Globus pallidus (tissue), 1 donor: ENCODE measurements around the gene ABLIM2.
A peak's percentile ranks its signal among the peaks of the same experiment; 100 is the strongest.

Experiments used
- DNase-seq: peaks from one replicate; pipeline ENCODE4 v3.0.0-alpha.2; 2015; ENCODE audit warnings: low spot score

Gene ABLIM2

DNA sequence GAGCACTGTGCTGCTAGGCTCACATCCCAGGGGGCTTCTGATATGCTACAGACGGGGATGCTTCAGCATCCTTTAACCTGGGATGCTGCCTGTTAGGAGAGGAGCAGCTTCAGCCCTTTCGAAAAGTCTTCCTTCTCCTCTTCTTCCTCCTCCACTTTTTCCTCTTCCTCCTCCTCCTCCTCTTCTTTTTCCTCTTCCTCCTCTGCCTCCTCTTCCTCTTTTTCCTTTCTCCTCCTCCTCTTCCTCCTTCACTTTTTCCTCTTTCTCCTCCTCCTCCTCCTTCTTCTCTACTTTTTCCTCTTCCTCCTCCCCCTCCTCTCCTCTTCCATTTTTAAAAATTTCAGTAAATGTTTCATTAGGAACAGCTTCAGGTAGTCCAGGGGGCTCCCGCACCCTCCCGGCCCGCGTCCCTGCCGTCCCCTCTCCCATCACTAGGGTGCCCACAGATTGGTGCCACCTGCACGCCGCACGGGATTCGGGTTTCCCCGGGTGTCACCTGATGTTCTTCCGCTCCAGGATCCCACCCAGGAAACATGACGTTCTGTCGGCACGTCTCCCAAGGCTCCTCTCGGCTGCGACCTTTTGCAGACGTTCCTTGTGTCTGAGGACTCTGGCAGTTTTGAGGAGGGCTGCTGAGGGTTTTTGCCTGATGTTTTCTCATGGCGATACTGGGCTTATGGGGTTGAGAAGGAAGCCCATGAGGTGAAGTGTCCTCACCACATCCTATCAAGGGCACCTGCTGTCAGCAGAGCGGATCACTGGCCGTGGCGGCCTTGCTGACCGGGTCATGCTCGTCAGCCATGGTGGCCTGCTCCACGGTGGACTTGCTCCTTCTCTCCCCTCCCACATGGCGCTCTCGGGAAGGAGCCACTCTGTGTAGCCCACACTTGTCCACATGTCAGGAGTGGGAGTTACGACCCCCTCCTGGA is 135.6 kb downstream of the ABLIM2 start:
- DNase-seq, result no peak

DNA sequence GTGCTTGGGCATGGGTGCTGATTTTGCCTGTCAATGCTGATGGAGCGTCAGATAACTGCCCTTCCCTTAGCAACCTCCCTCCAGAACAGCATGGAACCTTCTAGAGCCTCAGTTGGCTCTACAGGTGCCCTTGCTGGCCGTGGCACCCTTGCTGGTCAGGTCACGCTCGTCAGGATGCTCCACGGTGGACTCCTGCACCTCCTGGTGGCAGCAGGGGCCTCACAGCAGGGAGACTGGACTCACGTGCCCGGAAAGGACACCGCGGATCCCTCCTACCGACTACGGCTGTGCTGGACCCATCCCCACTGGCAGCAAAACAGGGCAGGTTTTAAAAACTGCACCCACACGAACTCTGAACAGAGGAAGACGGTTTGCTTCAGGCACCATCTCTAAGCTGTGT is 136.8 kb downstream of the ABLIM2 start:
- no peak for DNase-seq

DNA sequence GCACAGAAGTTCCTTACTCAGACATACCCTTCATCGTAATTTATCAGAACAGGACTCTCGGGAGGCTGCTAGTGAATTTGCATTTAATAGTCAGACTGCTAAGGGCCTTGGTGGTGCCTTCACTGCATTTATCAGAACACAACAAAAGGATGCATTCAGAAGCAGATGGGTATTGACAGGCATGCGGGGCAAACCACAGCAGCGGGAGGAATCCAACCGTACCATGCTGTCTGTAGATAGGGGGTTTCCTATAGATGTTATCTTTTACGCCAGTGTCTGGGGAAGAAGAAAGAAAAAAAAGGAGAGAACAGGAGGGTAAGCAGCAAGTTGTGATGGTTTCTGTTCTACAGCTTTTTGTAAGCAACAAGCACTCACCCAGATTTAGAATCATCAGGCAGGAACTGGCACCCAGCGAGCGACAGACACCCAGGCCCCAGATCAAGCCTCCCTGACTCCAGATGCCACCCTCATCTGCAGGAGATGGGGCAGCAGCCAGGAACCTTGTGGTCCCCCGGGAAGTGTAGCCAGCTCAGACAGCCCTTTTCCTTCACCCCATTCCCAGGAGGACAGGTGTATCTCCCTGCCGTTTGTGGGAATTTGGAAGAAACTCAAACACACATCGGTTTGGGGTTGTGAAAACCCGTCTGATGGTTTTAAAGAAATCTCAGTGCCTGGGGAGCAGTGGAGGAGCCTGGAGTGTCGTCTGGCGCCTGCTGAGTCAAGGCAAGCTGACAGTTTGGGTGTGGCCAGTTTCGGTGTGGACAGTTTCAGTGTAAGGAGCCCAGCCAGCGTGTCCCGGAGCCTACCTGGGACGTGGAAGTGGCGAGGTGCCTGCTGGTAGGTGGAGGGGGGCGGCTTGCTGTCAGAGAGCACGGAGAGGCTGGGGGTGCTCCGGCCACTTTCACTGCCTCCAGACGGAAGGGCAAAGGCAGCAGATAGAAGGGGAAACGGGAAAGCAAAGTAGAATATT is 138.9 kb downstream of the ABLIM2 start:
- DNase-seq, result peak; percentile 84

DNA sequence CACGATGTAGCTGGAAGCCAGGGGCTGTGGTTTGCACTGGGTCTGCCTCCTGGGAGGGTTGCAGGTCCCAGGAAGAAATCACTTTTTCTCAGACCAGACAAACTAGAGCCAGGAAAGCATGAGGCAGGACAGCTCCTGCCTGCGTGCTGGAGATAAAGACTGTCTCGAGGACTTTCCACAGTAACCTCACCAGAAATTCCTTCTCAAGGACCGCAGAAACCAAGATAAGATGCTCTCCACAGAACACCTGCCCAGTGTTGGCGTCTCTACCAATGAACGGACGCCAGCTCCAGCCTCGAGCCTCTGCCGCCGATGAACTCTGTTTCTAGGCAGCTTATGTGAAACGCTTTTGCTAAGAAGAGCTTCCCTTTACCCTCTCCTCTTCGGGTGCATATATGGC is 142.1 kb downstream of the ABLIM2 start:
- DNase-seq, result no peak

DNA sequence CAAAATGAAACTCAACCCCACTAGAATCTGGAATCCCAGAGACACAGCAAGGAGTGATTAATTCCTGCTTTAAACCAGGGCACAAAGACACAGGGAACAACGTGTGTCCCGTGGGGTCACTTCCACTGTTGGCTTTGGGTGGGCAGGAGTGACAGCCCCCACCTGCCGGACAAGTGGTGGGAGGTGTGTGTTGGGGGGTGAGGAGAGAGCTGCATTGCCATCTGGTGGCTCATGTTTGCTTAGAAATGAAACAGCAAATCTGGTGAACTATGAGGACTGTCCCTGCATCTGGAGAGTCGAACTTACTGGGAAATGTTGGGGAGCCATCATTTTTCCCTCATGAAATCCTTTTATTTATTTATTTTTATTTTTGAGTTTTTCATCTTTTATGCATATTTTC is 143.1 kb downstream of the ABLIM2 start:
- DNase-seq, result peak; percentile 60

DNA sequence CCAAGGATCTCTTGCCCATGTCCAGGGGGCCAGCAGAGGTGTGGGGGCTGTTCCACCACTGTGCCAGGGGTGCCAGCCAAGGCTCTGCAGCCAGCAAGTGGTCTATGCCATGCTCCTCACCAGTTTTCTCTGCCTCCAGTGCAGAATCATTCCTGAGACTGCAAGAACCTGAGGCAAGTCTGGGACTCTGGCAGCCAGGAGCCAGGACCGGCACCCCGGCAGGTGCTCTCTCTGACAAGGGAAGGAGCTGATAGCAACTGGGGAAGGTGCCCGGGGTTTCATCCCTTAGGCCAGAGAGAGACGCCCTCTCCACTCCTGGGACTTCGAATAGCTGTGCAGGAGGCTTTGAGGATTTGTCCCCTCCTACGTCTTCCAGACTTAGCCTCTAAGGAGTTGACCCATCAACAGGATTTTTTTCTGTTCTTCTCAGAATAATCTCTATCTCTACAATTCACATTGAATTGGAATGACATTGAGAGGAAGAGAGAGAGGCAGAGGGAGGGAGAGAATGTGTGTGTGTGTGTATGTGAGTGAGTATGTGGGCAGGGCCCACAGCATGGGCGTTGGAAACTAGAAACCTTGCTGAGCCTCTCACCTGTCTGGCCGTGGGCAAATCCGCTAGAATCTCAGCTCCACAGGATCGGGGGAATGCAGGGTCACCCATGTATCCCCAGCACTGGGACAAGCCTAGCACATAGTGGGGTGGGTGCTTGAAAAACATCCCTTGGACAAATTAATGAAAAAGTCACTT is 144.5 kb downstream of the ABLIM2 start:
- no peak for DNase-seq

DNA sequence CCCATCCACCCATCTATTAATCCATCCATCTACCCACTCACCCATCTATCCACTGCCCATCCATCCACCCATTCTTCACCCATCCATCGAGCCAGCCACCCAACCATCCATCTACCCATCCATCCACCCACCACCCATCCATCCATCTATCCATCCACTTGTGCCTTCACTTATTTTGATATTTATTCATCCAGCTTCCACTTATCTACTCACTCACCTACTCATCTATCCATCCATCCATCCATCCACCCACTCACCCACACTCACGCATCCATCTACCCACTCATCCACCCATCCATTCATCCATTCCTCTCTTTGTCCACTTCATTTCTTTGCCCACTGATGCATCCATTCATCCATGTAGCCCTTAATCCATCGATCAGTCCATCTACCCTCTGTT is 146.1 kb downstream of the ABLIM2 start:
- DNase-seq, result no peak

DNA sequence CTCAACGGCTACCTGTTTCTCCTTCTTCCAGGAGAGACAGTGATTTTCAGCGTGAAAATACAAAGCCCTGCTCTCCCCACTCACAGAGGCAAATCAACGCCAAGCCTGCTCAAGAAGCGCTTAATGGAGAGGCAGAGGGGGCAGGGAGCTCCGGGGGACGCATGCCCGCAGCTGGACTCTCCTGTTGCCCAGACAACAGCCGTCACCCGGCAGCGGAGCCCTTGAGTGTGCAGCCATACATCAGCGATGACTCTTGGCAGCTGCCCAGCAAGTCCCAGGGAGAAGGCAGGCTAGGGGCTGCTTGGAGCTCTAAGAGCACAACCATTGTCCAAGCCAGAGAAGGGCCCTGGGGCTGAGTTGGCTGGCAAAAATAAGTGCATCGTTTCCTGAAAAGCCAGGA is 148.0 kb downstream of the ABLIM2 start:
- DNase-seq, result peak; percentile 82

DNA sequence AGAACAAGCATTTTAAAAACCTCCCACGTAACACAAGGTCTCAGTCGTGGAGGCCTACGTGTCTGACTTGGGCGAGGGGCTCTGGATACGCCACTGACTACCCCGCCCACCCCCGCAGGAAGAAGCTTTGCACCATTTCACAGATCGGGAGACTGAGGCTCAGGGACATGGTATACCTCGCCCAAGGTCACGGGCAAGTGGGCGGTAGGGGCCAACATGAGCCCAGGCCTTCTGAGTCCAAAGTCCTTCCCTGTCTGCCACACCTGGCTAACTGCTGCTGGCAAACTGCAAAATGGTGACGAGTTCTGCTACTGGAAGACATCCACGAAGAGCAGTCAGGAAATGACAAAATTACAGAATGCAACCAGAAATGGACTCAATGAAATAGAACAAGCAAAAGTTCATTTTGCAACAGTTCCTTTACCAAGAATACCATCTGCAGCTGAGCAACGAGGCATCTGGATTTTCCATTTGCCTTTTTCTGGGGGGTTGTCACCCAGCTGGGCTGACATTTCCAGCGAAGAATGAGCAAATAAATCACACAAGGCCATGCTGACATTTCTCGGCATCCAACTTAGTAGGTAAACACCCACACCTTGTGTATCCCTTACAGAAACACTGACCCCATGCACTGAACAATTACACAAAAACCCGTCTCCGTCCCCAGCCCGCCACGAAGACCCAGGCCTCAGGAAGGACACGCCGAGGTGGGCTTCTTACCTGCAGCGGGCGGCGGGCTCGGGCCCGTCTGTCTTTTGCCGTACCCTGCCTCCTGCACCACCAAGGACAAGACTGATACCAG is 148.7 kb downstream of the ABLIM2 start:
- no peak for DNase-seq

DNA sequence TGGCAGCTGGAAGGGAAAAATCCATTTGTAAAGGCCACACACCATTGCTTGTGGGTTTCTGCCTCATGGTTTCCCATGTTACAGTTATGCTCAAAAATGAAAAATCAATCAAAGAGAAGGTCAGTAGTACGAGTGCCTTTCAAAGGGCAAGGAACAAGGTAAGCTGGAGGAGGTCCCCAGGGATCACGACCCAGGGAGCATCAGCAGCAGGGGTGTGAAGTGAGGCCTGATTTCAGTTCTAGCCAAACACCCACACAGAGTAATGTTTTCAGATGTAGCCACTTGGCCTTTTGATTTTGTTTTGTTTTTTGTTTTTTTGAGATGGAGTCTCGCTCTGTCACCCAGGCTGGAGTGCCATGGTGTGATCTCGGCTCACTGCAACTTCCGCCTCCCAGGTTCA is 149.5 kb downstream of the ABLIM2 start:
- DNase-seq, result no peak

DNA sequence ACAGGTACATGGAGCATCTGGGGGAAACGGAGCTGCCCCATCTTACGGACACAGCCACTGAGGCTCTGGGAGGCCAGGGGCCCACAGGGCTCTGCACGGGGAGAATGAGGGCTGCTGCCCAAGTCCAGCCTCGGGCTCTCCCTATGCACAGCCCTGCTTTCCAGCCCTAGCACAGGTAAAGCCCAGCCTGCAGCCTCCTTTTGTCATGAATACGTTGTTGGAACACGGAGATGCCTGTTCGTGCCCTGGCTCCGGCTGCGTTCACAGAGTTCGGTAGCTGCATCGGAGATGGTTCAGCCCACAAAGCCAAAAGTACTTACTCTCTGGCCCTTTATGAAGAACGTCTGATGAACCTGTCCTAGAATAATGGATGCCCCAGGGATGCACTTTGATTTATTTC is 150.2 kb downstream of the ABLIM2 start:
- DNase-seq, result no peak

DNA sequence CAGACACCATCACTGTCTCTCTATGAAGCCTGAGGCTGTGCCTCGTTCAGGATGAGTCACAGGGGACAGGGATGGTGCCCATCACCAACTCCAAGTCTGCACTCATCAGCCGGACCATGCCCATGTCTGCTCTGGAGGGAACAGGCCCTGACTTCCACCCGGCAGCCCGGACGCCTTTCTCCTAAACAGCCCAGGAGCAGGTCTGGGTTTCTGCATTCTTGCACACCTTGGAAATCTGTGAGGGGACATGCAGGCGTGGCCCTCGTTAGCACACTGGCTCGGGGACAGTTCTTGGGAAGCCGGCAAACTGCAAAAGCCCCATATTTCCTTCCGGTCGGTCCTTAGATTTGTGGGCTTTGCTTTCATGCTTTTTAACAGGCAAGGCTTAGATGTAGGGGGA is 151.0 kb downstream of the ABLIM2 start:
- DNase-seq, result no peak

DNA sequence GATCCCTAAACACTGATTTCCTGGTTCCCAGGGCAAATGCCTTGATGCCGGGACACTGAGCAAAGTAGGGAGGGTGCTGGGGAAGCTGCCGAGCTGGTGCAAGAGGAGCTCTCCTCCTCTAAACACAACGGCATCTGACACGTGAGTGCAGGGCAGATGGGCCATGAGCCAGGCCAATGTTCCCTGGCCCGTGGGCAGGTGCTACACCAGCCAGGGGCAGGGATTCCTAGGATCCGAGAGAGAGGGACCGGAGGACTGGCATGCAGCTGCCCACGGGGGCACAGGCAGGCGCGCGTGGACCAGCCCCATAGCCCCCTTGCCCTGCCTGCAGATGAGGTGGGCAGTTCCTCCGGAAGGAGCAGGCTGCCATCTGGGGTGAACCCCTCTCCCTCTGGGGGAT is 152.1 kb downstream of the ABLIM2 start:
- DNase-seq, result no peak

DNA sequence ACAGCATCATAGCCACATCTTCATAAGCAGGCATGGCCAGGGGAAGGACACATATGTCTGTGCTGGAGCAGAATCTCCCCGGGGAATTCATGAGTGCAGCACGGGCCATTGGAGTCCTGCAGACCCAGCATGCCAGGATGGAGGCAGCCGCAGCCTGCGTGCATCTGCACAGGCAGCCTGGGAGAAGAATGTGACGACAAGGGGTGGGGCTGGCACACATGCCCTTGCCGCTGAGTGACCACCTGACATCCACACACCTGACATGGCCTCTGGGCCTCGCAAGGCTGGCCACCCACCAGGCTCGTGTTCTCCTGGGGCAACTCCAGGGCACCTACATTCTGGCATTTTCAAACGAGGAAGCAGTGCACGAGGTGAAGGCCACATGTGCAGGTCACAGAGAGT is 152.8 kb downstream of the ABLIM2 start:
- DNase-seq, result no peak

DNA sequence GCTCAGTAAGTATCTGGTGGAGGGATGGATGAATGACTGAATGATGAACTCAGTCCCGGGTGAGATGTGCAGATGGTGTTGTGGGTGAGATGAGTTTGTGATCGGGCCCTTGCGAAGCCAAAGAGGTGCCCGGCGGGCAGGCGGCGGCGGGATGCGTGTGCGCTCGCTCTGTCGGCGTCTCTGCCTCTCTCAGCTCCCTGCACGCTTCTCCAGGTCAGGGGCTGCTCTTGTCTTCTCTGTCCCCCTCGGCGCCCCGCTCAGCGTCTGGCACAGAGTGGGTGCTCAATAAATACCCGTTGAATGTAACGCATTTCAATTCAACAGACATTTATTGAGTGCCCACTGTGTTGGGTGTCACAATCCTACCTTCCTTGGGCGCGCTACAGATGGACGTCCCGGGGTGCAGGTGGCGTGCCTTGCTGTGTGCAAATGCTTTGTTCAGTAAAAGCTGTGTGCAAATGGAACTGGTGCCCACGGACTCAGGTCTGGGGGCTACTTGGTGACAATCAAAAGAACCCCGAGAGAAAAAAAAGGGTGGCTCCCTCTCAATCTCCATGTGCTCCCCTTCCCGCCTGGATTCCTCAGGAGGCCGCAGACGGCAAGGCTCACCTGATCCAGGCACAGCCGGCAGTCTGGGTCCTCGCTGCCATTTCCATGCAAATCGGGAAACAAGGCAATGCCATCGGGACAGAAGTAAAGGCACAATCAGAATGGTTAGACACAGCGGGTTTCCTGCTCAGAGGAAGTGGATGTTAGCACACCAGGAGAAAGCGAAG is 153.4 kb downstream of the ABLIM2 start:
- no peak for DNase-seq

DNA sequence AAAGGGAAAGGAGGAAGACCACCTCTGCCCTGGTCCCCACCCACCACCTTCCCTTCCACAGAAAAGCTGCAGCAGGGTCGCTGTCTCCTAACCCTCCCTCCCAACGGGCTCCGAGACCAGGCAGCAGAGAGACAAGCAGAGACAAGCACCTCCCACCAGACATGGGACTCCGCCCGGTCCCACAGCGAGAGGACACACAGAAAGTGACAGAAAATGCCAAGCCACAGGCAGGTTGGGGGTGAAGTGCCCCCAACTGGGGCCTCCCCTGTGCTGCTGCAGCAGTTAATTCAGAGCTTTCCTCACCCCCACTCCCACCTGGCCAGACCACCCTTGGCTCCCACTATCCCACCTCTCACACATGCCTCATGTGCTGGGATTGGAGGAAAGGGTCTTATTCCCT is 154.5 kb downstream of the ABLIM2 start:
- DNase-seq, result no peak

DNA sequence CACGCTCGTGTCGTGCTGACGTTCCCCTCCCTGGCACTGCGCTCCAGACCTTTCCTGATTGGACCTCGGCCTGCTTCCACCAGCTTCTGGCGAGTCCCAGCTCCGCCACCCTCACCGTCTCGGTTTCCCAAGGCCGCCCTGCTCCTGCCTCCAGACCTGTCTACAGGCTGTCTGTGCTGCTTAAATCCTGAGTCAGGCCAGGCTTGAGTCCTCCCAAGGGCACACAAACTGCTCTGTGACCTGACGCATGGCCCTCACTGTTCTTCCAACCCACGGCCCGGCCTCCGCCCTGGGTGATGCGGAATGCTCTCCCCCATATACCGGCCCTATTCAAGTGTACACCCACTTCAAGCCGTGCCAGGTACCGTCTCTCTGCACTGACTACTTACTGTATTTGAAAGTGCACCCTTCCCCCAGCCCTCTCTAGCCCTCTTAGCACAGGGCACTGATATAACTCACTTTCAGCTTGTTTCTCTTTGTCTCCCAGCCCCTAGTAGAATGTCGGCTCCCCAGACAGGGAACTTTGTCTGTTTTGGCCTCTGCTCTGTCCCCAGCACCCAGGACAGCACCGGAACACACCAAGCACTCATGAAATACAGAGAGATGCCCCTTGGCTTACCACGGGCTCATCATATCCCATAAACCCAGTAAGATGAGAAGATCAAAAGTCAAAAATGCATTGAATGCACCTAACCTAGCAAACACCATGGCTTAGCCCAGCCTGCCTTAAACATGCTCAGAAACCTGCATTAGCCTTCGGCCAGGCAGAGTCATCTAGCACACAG is 155.9 kb downstream of the ABLIM2 start:
- no peak for DNase-seq

DNA sequence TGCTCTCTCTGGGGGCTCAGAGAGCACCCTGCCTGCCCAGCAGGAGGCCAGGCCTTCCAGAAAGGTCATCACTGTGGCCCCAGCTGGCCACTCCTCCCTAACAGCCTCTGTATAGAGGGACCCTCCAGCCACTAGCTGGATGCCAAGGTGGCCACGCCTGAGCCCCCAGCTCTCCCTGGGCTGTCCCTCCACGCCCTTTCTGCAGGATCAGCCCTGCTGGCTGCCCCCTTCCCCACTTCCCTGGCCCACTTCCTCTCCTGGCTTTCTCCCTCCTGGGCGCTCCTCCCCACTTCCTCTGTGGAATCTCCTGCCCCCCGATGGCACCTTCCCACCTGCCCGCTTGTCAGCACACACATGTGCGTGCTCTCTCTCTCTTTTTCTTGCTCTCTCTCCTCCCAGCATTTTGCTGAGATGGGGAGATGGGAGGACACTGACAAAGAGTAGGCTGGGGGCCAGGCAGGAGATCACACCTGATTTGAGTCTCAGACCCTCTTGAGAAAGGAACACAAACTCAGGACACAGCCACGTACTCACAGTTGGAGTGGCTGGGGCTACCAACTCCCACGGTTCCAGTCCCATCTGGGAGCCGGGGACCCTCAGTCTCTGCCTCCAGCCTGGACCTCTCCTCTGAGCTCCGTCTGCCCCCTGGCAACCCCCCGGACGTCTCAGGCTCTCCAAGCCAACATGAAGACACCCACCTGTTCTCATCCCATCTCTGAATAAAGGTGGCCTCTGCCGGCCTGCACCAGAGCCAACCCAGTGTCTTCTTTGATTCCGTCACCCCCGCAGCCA is 156.9 kb downstream of the ABLIM2 start:
- DNase-seq, result no peak
